NOMO-1 treated with DMSO at 0.1 percent for 48 hours (cell line): ENCODE measurements around the gene CTXN1.
"Not testable (repeated sequence)": the region's sequence is repeated elsewhere in the genome, so short reads cannot be mapped to it uniquely, and the experiment has no call there.

Experiments used
- DNase-seq: peaks from one replicate; lab custom pipeline; 2025; ENCODE audit not compliant: unreplicated experiment; lab: John Stamatoyannopoulos, UW

Gene CTXN1

DNA sequence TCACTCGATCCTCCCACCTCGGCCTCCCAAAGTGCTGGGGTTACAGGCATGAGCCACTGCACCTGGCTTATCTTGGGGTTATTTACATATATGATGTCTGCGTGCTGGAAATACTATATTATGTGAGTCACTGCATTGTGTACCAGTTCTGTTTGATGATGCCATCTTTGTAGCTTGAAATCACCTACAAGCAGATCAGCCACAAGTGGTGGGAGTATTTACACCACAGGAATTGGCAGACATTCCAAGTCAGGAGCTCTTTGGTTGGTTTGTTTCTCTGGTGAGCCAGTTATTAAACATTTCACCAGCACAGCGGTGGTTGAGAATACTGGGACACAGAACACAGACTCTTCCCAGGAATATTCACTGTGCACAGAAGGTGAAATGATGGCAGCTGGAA is 22.0 kb upstream of the CTXN1 start:
- DNase-seq, result no peak

DNA sequence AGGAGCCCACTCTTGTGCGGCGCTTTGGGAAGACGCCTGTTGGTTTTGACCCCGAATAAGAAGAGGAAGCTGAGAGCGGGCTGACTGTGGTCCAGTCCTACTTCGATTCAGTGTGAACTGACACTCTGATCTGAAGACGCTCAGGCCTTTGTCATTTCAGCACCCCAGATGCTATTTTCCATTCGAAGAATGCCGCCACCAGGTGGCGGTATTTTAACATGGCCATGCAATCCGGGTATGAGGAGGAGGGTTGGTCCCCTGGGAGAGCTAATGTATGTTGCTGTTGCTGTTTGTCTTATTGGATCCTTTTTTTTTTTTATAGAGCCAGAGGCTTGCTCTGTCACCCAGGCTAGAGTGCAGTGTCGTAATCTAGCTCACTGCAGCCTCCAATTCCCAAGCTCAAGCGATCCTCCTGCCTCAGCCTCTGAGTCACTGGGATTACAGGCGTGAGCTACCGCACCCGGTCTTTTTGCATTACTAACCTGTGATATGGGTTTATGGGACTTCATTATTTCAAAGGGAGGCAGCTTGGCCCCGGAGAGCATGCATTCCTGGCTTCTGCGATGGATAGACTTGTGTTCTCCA is 18.3 kb upstream of the CTXN1 start:
- DNase-seq, result peak; percentile 82

DNA sequence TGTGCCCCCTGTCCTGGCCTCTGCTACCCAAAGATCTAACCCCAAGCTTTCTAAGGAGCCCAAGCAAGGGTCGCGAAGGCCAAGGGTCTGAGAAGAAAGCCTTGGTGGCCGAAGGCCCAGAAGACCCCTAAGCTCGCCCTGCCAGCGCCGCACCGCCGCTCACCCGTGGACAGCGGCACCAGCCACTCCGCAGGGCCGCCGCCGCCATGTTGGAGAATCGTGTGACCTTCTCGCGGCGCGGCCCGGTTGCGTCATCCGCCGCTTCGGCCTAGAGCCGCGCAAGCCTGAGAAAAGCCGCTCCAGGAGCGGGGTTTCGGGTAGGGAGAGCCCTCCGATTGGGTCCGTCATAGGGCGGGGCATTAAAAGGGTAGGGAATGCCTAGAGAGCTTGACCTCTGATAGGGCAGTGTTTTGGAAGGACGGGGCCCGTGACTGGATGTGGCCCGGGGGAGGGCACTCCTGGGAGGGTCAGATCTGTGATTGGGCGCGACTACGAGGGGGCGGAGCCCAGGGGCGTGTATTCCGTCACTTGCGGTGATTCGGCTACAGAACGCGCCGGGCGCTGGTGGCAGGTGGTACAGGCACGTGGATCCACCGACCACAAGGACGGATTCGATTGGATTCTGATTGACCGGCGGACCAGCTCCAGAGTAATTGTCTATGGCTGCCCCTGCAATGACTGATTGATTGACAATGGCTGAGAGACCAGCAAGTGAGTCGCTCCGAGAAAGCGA is 17.7 kb upstream of the CTXN1 start, which contains the start of gene TIMM44:
TSS of gene TIMM44 (minus strand) at position 223 of the 733 bp plus-strand sequence. CDS start at position 208, 15 bp downstream.
- DNase-seq, result peak; percentile 100

DNA sequence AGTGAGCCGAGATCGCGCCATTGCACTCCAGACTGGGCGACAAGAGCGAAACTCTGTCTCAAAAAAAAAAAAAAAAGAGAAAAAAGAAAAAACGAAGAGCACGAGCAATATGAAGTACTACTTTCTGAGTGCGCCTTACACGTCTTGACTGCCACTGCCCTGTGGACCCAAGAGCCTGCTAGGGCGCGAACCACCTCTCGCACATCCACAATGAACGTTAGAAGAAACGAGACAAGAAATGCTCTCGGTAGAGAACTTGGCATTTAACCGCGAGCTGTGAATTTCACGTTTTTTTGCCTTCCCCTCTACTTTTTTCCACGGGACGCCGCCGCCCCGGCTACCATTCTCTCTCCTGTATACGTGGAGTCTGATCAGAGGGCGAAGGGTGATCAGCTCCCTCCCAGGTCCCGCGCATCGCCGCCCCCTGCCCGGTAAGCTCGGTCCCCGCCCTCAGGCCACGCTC is 17.1 kb upstream of the CTXN1 start:
- DNase-seq, result peak; percentile 9

DNA sequence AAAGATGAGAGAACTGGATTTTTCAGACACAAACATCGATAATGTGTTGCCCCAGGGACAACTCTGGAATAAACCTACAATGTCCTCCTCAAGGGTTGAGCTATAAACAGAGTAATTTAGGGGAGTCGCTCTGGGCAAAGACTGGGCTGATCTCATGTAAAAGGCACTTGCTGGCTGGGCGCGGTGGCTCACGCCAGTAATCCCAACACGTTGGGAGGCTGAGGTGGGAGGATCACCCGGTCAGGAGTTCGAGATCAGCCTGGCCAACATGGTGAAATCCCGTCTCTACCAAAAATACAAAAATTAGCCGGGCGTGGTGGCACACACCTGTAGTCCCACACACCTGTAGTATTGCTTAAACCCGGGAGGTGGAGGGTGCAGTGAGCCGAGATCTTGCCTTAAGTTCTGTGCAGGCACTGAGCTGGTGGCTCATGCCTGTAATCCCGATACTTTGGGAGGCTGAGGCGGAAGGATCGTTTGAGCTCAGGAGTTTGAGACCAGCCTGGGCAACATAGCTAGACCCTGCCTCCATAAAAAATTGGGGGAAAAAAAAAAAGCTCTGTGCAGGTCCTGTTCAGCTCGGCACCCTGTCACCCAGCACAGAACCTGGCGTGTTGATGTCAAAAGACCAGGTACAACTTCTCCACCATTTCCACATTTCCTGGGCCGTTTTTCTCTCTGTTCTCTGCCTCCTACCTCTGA is 16.1 kb upstream of the CTXN1 start:
- DNase-seq, result no peak

DNA sequence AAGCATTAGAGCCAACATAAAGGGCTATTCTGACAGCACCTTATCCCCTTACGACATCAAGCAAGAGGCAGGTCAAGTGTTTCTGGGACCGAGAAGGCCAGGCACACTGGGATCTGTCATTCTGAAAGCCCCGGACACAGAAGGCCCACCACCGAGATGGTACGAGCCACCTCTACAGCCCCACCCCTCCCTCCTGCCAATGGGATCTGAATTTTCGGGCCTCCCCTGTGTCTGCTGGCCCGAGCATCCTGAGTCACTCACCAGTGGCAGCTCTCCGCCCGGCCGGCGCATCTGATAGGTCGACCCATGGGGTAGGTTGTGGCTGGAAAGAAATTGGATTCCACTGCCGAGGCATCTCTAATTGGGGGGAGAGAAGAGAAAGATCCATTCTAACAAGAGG is 14.9 kb upstream of the CTXN1 start:
- DNase-seq, result no peak

DNA sequence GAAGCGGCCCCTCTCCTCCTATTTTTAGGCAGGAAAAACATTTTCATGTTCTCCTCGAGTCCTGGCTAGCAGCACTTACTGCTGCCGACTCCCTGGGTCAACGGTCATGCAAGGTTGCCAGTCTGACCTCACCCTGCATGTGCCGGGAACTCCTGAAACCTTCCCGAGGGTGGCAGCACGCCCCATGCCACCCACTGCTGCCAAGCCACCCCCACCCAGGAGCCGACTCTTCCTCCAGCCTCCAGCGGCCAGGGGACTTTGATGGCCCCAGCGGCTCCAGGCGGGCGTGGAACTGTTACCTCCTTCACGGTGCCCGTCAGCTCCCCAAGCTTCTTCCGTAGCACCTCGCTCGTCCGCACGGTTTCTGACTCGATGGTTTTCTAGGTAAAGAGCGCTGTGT is 8.8 kb upstream of the CTXN1 start:
- DNase-seq, result no peak

DNA sequence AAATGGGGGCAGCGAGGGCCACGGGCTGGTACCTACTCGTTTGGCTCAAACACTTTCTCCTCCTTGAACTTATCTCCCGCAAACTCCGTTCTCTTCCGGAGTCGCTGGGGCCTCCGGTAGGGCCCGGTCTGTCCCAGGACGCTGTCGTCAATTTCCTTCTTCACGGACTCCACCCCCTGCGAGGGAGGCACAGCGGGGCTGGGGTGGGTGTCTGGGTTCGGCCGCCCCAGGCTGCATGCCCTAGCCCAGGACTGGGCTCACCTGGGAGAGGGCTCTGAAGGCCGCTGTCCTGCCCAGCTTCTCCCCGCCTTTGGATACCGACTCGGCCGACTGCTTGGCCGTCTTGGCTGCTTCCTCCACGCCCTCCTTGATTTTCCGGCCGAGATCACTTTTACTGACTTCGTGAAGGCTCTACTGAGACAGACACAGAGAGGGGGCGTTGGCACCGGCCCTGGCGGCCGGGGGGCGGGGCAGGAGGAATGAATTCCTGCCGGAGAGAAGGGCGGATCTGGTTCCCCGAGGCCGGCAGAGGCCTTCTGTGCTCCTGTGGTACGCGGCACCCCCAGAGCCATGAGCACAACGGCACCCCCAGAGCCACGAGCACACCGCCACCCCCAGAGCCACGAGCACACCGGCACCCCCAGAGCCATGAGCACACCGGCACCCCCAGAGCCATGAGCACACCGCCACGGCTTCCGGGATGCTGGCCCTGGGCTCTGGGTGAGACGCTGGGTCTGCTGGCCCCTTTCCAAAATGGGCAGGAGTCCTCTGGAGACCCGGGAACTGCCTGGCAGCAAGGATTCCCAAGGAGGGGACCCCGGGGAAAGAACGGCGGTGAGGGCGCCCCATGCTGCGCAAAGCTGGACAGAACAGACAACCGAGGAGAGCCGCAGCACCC is 8.1 kb upstream of the CTXN1 start:
- DNase-seq, result no peak

DNA sequence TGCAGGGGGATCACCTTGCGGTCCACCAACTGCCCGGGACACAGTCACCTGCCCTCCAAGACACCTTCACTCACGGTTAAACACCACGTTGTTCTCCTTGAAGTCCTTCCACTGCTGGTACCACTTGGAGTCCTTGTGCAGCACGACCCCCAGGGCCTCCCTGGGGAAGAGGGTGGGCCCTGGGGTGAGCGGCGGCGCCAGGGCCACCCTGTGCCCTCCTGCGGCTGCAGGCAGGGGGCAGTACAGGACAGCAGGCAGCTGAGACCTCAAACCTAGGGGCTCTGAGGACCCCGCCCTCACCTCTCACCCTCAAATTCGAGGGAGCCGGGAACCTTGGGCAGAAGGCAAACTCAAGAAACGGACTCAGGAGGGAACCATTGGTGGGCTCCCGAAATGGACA is 7.5 kb upstream of the CTXN1 start:
- DNase-seq, result no peak

DNA sequence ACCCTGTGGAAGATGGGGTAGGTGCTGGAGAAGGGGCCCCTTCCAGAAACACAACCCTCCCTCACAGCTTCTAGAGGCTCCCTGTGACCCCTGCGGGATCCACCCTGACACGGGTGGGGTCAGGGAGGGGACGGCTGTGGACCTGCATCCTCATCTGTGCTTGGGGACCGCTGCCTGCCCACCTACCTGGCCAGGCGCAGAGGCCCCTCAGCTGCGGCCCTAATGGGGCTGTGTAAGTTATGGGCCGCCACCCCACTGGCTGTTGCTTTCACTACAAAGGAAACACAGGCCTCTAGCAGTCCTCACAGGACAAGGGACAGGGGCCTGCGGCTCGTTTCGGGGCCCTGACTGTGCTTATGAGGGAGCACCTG is 7.0 kb upstream of the CTXN1 start:
- no peak for DNase-seq

DNA sequence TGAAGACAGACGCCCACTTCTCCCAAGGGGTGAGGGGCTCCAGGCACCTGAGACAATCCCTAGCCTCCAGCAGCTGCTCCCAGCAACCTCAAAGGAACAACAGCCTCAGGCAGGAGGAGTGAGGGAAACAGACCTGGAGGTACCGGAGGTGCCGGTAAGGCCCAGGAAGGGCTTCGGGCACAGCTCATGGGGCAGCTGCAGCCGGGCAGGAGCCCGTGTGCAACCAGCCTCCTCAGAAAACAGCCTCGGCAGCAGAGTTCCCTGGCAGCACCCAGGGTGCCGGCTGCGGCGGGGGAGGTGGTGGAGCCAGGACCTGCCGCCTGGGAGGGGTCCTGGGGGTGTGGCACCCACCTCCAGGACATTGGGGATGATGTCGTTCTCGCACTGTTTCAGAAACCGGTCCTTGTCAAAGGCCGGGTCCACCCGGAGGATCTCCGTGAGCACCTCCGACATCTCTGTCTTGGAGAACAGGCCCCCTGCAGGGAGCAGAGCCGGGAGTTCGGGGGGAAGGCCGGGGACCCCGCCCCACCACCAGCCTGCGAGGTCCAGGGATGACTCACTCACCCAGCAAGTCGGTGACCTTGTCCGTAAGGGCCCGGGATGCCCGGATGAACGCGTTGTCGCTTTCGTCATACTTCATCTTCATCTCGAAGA is 6.5 kb upstream of the CTXN1 start:
- no peak for DNase-seq

DNA sequence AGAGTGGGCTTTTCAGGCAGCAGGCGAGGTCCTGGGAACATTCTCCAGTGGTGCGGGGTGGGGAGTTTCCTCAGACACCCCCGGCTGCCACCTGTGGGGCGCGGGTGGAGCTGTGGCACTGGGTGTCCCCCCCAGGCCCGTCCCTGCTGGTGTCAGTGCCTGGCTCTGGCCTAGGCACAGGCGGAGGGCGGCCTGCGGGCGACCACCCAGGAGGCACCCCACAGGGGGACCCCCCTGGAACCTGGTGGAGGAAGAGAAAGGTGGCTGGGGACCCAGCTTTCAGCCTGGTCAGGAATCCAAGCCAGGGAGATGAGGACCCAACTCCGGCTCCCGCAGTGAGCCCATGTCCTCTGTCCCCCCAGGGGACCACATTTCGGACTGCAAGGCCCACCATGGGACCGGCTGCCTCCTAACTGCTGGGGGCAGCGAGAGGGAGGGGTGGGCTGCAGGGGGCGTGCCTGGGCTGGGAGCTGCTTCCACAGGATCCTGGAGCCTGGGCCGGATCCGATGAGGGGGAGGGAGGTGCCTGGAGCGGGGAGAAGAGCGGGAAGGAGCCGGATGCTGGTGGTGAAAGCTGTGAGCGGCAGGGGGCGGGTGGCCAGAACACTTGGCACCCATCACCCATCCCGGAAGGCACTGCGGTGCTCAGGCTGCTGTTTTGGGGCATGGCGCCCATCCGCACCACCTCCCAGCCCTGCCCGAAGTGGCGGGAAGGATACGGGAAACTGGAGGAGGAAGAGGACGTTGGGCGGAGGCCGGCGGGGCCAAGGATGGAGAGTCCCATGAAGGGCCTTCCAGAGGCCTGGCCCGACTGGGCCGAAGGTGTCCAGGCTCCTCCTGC is 5.5 kb upstream of the CTXN1 start:
- DNase-seq, result no peak

DNA sequence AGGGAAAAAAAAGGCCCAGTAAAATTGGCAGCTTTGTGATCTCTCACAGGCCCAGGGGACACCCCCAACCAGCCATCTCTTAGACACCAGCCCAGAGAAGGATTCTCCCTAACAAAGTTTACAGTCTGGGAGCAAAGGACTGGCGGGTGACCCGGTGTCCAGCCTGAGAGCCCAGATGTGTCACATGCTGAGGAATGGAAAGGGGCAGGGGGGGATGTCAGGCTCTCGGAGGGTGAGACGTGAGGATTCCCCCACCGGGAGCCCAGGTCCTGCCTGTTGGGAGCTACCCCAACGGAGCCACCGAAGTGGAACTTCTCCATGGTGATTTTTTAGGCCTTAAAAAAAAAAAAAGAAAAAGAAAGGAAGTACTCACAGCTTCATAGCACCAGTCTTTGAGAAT is 4.8 kb upstream of the CTXN1 start:
- no peak for DNase-seq

DNA sequence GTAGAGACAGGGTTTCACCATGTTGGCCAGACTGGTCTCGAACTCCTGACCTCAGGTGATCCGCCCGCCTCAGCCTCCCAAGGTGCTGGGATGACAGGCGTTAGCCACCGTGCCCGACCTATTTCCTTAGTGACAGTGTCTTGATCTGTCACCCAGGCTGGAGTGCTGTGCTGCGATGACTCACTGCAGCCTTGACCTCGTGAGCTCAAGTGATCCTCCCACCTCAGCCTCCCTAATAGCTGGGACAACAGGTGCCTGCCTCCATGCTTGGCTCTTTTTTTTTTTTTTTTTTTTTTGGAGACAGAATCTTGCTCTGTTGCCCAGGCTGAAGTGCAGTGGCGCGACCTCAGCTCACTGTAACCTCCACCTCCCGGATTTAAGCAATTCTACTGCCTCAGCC is 4.1 kb upstream of the CTXN1 start:
- DNase-seq, result not testable (repeated sequence)

DNA sequence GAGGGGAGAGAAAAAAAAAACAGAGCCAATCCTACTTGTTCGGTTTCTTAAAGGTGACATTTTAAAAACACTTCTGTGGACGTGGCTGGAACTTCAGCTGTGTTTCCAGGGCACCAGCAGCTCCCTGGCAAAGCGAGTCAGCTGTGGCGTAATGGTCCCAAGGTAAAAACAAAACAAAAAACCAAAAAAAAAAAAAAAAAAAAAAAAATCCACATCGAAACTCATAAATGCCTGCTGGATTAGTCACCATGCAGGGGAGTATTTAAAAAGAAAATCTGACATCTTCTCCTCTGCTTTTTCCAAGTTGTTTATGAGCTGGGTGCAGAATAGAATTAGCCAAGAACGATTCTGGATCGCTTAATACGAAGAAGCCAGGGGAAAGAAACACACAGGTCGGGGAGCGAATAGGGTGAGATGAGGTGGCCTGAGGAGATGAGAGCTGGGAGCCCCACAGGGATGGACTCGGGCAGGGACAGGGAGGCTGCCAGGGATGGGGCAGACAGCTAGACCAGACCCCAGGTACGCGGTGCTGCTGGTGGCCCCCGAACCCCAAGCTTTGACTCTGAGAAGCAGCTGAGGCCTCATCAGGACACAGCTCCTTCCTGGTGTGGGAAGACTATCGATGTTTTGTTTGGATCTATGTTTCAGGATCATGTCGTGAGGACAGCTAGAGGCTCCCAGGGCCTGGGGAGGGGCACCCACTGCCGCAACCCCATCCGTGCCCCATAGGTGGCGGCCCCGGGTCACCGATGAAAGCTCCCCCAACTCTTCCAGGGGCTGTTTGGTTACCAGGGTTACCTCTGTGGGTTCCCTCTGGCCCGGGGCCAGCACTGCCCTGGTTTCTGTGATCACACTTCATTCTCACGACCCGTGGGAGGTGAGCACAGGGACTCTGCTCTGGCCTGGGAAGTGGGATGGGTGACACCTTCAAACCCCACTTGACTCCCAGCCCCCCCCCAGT is 3.1 kb upstream of the CTXN1 start:
- DNase-seq, result peak; percentile 34

DNA sequence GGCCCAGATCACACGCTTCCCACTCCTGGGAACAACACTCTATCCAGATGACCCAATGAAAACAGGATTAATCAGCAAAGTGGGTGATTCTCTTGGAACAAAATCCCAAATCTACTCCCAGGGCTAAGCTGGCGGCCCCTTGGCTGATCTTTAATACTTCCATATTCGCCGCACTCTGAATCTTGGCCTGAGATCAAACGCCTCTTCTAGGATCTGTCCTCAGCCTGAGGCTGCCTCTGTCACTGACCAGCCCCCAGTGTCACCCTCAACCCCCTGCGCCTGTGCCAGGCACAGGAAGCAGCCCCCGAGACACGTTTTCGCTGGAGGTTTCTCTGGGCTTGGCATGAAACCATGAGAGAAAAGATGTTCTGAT is 2.4 kb upstream of the CTXN1 start:
- no peak for DNase-seq

DNA sequence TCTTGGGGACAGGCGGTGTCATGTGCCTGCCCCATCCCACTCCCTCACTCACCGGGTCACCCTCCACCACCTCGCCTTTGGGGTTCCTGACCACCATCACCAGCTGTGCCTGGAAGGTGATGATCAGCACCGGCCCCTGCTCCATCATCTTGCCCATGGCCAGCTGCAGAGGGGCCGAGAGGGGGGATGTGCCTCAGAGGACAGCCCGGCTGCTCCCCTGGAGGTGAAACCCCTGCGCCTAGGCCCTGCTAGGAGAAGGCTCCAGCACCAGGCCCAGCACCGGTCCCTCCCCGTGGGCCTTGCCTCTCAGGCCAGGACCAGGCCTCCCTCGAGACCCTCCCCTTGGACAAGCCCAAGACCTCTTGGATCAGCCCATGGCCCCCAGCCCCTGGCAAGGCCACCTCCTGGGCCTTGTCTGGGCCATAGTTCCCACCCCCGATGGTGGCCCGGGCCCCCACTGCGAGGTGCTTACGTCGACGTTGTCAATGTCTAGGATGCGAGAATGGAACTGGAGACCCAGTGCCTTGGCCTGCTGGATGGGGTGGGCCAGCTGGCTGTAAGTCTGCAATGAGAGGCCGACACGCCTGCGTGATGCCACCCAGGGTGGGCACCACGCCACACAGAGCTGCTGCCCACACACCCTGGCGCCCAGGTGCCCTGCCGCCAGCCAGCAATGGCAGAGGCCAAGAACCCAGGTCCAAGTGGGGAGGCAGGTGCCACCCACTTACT is 1.8 kb upstream of the CTXN1 start:
- DNase-seq, result no peak
